GM18507 (cell line): ENCODE measurements around the gene DDIT3.

Experiments
- DNase-seq: peaks from one replicate; pipeline ENCODE4 v3.0.0; 2011; ENCODE audit warnings: low read depth; ENCODE audit not compliant: insufficient read length; ENCODE audit errors: extremely low spot score
- FAIRE-seq: peaks from 2 replicates; lab custom pipeline; 2011; peaks lifted over from hg19 to GRCh38; lab: Jason Lieb, UNC

Gene DDIT3

GRCh38 chr12:57474862-57475261 lies 45.5 kb downstream of the DDIT3 start:
- FAIRE-seq = no peak
- no peak for DNase-seq

GRCh38 chr12:57474430-57474829 lies 45.9 kb downstream of the DDIT3 start:
- FAIRE-seq (no peak), DNase-seq (no peak)

GRCh38 chr12:57473886-57474285 lies 46.4 kb downstream of the DDIT3 start:
- FAIRE-seq = no peak
- DNase-seq = no peak

- no peak for FAIRE-seq
- no peak for DNase-seq
Measured at GRCh38 chr12:57473392-57473791, 46.9 kb downstream of the DDIT3 start.

GRCh38 chr12:57472391-57472790 lies 47.9 kb downstream of the DDIT3 start:
- no peak for FAIRE-seq
- DNase-seq = no peak

- DNase-seq = no peak
- no peak for FAIRE-seq
Measured at GRCh38 chr12:57471661-57472060, 48.7 kb downstream of the DDIT3 start.

- no peak for FAIRE-seq
Measured at GRCh38 chr12:57470970-57471656, 49.2 kb downstream of the DDIT3 start.

GRCh38 chr12:57470286-57470969 lies 49.9 kb downstream of the DDIT3 start:
- no peak for FAIRE-seq
- no peak for DNase-seq

More at GRCh38 chr12:57470970-57471656, 49.2 kb downstream of the DDIT3 start:
- no peak for DNase-seq

- FAIRE-seq = no peak
- DNase-seq = no peak
Measured at GRCh38 chr12:57469296-57470164, 50.8 kb downstream of the DDIT3 start.

- FAIRE-seq (no peak), DNase-seq (no peak)
Measured at GRCh38 chr12:57467915-57468314, 52.4 kb downstream of the DDIT3 start.

- FAIRE-seq (no peak), DNase-seq (no peak)
Measured at GRCh38 chr12:57467212-57467874, 53.0 kb downstream of the DDIT3 start.
